DOHH2 (cell line): Measurements from ENCODE around the gene VWC2.

Experiments used
- EZH2phosphoT487 ChIP-seq: fragments of 200-600 bp; sonication (generic); IDR thresholded peaks from 2 replicates; pipeline ENCODE4 v1.6.1; 2017; ENCODE audit warnings: borderline replicate concordance, mild to moderate bottlenecking, antibody characterized with exemption, low read length, moderate library complexity, mixed read lengths
- TF ChIP-seq, protein P1 (sequence below): fragments of 200-600 bp; sonication (generic); IDR thresholded peaks from one replicate; pipeline ENCODE4 v1.5.1; 2014; ENCODE audit warnings: antibody characterized with exemption, mild to moderate bottlenecking, low read depth, low read length; ENCODE audit not compliant: poor library complexity, severe bottlenecking

DNA sequence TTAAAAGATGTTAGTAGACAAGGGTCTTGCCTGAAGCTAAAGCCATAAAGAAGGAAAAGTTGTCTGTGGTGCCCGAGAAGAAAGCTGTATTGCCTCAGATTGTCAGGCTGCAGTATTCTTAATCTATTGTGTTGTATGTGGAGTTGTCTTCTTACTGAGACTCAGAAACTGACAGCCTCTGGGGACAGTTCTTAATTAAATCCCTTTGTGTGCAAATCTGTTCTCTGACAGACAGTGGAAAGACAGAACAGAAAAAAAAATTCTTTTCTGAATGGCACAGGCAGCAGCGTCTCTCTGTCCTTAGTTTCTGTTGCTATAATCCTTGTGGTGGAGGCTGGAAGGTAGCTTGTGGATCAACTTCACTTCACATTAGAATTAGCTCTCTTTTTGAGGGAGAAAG, 16.8 kb downstream of the VWC2 start:
- TF ChIP-seq, protein P1, sequence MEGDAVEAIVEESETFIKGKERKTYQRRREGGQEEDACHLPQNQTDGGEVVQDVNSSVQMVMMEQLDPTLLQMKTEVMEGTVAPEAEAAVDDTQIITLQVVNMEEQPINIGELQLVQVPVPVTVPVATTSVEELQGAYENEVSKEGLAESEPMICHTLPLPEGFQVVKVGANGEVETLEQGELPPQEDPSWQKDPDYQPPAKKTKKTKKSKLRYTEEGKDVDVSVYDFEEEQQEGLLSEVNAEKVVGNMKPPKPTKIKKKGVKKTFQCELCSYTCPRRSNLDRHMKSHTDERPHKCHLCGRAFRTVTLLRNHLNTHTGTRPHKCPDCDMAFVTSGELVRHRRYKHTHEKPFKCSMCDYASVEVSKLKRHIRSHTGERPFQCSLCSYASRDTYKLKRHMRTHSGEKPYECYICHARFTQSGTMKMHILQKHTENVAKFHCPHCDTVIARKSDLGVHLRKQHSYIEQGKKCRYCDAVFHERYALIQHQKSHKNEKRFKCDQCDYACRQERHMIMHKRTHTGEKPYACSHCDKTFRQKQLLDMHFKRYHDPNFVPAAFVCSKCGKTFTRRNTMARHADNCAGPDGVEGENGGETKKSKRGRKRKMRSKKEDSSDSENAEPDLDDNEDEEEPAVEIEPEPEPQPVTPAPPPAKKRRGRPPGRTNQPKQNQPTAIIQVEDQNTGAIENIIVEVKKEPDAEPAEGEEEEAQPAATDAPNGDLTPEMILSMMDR: no peak
- no peak for TF ChIP-seq EZH2phosphoT487
